GM12892 (cell line): Measurements from ENCODE around the gene COG5.
"Not testable (repeated sequence)": the region's sequence is repeated elsewhere in the genome, so short reads cannot be mapped to it uniquely, and the experiment has no call there.

ENCODE experiments used
- DNase-seq: peaks from one replicate; pipeline ENCODE4 v3.0.0; 2011; ENCODE audit not compliant: insufficient read length
- FAIRE-seq: peaks from 2 replicates; lab custom pipeline; 2011; peaks lifted over from hg19 to GRCh38; lab: Jason Lieb, UNC
- POLR2A ChIP-seq: IDR thresholded peaks from 2 replicates; pipeline ENCODE4 v1.6.1; 2011; ENCODE audit warnings: low read depth, low read length, control low read depth
- POLR2AphosphoS5 ChIP-seq: IDR thresholded peaks from 2 replicates; pipeline ENCODE4 v1.6.1; 2011; ENCODE audit warnings: low read depth, low read length, control low read depth
- TAF1 ChIP-seq: IDR thresholded peaks from 2 replicates; pipeline ENCODE4 v1.6.1; 2011; ENCODE audit warnings: low read depth, mild to moderate bottlenecking, control low read depth, low read length, borderline replicate concordance

Gene COG5

DNA sequence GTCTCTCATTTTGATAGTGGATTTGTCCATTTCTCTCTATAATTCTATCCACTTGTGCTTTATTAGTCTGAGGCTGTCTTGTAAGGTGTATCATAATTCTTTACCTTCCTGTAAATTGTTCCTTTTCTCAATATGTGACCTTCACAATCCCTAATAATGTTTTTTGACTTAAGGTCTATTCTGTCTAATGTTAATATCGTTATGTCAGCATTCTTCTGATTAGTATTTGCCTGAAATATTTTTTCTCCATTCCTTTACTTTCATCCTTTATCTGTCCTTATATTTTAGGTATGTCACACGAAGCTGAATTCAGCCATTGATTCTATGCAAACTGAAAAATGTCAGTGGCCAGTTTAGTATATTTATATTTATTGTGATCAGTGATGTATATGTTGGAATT, 295.1 kb downstream of the COG5 start:
- no peak for DNase-seq
- no peak for TF ChIP-seq POLR2A
- TF ChIP-seq POLR2AphosphoS5 = no peak
- no peak for TF ChIP-seq TAF1
- FAIRE-seq = no peak

DNA sequence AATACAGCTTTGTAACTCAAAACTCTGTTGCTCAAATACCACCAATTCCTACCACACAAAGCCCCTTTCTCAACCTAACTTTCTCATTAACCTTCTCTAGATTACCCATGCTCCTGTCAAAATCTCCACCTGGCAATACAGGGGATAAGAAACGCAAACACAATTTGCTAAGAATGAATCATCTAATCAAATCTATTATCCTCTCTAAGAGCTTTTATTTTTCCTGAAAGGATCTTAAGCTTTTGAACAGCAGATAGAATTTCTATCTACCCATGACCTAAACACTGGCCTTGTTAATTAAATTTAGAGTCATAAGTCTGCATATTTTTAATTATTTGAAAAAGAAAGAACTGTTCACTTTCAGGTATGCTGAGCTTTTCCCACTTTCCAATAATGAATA, 296.6 kb downstream of the COG5 start:
- TF ChIP-seq TAF1 (no peak), POLR2A (no peak), POLR2AphosphoS5 (no peak)
- DNase-seq (no peak), FAIRE-seq (peak; percentile 46)

DNA sequence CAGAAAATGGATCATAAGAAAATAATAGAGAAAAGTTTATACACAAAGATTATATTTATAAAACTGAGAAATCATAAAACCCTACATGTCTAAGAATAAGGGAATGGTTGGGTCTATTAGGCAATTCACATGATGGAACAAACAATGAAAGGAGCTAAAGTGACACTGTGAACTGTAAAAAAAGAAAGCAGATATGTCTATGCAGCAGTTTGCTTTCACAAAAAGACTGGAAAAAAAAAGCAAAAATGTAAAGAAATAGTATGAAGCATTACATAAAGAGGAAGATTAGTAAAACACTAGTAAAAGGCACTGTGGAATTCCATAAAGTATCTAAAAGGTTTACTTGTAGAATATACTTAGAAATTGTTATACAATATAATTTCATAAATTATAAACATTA, 299.0 kb downstream of the COG5 start:
- DNase-seq = no peak
- no peak for TF ChIP-seq TAF1
- TF ChIP-seq POLR2AphosphoS5 = no peak
- TF ChIP-seq POLR2A = no peak

DNA sequence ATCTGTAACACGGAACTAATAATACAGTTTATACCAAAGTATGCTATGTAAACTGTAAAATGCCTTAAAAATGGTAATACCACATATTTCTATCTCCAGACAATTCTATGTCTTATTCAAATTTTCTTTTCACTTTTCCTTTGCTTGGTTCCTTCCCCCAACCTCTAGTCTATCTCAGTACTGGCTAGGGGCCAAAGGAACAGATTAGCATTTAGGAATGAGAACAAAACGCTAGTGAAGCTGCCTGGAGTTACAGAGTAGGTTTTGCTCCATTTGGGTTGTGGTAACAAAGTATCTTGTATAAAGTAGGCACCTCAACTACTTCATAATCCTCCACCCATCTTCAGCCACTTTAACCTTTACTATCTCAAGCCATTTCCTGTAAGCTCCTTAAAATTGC, 300.9 kb downstream of the COG5 start:
- no peak for TF ChIP-seq POLR2AphosphoS5
- no peak for TF ChIP-seq TAF1
- no peak for TF ChIP-seq POLR2A
- no peak for DNase-seq
- no peak for FAIRE-seq

More for the DNA sequence above, 299.0 kb downstream of the COG5 start:
- no peak for FAIRE-seq

DNA sequence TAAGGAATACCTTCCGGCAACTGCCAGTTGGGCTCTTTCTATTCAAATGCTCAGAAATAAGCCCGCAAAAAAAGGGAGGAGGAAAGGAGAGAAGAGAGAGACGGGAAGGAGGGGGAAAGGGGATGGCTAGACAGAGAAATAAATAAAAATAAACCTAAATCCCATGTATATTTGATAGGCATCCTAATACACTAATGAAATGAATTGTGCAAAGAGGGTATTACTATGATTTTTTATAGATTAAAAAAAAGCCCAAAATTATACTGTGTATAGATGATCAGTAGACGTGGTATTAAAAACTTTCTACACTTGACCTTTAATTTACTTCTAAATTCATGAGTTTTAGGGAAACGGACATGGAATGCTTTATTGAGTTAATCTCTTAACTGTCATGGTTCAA, 305.0 kb downstream of the COG5 start:
- FAIRE-seq = no peak

DNA sequence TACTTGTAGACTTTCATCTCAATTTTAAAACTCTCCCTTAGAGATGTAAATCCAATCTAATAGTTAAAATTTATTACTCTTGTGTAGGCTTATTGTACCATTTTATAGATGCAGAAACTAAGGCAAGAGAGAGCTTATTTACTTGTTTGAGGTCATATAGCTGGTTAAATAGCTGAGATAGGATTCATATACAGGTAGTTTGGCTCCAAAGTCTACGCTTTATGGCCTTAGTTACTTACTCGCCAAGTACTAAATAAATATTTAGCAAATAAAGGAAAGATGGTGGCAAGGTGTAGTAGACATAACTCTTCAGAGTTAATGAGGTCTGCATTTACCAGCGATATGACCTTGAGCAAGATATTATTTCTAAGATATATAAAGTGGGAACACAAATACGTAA, 308.1 kb downstream of the COG5 start:
- no peak for TF ChIP-seq POLR2A
- no peak for TF ChIP-seq POLR2AphosphoS5
- no peak for TF ChIP-seq TAF1
- no peak for DNase-seq
- no peak for FAIRE-seq

More for the DNA sequence above, 305.0 kb downstream of the COG5 start:
- DNase-seq = no peak
- no peak for TF ChIP-seq POLR2A

DNA sequence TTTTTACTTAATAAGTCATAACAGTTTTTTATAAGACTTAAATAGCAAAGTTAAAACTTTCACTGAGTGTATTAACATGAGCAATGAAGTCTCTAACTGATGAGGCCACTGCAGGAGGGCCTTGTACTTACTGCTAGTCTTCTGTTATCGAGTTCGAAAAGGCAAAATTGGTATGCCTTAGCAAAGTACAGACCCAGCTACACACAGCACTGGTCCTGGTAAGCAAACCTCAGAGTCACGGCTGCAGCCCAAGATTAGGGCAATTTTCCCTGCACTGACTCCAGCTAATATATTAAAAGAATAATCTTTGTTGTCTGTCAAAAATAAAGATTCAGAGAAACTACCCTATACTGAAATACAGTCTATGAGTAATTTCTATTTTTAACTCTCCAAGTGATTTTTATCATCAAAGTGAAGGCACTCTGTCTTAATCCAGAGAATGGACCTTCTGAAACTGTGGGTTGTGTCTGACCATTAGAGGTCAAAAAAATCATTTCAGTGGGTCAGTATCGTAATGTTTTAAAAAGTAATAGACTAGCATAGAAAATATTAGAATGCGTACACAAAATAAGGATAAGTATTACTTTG, 309.2 kb downstream of the COG5 start:
- no peak for DNase-seq
- no peak for TF ChIP-seq TAF1
- FAIRE-seq = no peak

DNA sequence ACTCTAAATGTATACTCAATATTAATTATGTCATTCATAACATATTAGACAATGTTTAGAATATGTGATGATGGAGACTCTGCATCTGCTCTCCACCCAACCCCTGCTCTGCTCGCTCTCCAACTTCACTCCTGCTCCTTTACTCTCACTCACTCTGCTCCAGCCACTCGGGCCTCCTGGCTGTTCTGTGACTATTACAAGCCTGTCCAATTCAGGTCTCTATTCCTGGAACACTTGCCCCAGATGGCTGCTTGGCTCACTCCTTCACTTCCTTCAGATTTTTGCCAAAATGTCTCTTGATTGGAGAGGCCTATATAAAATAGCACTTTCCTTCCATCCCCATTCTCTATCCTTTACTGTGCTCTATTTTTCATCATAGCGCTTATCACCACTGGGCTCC, 310.1 kb downstream of the COG5 start:
- TF ChIP-seq POLR2A (no peak), POLR2AphosphoS5 (no peak), TAF1 (no peak)
- DNase-seq (no peak), FAIRE-seq (no peak)

DNA sequence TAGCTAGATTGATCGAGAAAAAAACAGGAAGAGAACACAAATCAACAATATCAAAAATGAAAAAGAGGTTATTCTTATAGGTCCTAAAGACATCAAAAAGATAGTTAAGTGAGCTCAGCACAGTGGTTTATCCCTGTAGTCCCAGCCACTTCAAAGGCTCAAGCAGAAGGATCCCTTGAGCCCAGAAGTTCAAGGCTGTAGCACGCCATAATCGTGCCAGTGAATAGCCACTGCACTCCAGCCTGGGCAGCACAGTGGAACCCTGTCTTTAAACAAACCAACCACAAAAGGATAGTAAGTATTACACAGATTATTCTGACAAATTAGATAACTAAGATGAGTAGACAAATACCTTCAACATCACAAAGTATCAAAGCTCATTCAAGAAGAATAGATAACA, 311.8 kb downstream of the COG5 start:
- FAIRE-seq (no peak), DNase-seq (no peak)
- TF ChIP-seq POLR2A = no peak
- TF ChIP-seq TAF1 = no peak
- no peak for TF ChIP-seq POLR2AphosphoS5

DNA sequence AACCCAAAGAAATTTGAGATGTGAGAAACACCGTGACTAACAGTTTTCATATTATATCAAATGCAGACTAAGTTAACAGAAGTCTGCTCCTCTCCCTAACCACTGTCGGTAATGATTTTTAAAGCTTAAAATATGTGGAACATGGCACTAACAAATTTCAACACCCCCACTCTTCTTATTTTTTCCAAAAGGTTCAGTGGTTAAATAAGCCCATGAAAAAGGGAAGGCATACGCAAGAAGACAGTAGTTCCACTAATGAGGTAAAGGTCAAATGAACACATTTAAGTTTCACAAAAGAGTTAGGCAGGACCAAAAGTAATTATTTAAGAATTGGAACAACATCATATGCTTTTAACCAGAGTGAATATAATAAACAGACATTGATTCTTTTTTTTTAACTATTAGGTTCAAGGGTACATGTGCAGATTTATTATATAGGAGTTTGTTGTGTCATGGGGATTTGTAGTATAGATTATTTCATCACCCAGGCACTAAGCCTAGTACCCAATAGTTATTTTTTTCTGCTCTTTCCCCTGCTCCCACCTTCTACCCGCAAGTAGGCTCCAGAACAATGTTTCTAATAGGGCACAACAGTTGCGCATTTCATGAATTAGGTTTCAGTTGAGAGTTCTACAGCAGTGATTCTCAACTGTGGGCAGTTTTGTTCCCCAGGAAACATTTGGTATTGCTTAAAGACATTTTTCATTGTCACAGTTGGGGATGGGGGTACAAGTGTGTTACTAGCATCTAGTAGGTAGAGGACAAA, 315.0 kb downstream of the COG5 start:
- no peak for DNase-seq
- no peak for TF ChIP-seq POLR2A
- no peak for TF ChIP-seq POLR2AphosphoS5
- TF ChIP-seq TAF1 = no peak
- no peak for FAIRE-seq

DNA sequence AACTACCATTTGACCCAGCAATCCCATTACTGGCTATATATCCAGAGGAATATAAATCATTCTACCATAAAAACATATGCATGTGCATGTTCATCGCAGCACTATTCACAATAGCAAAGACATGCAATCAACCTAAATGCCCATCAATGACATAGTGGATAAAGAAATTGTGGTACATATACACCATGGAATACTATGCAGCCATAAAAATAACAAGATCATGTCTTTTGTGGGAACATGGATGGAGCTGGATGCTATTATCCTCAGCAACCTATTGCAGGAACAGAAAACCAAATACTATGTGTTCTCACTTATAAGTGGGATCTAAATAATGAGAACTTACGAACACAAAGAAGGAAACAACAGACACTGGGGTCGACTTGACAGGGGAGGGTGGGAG, 316.9 kb downstream of the COG5 start:
- not testable (repeated sequence) for FAIRE-seq

DNA sequence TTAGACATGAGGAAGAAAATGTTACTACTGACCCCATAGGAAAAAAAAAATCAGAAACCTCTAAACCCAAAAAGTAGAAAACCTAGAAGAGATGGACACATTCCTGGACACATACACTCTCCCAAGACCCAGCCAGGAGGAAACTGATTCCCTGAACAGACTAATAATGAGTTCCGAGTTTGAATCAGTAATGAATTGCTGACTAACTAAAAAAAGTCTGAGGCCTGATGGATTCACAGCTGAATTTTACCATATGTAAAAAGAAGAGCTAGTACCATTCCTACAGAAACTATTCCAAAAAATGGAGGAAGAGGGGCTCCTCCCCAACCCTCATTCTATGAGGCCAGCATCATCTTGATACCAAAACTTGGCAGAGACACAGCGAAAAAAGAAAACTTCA, 319.1 kb downstream of the COG5 start:
- no peak for FAIRE-seq
- DNase-seq = no peak
- TF ChIP-seq TAF1 (no peak), POLR2A (no peak), POLR2AphosphoS5 (no peak)

More for the DNA sequence above, 316.9 kb downstream of the COG5 start:
- DNase-seq = not testable (repeated sequence)

DNA sequence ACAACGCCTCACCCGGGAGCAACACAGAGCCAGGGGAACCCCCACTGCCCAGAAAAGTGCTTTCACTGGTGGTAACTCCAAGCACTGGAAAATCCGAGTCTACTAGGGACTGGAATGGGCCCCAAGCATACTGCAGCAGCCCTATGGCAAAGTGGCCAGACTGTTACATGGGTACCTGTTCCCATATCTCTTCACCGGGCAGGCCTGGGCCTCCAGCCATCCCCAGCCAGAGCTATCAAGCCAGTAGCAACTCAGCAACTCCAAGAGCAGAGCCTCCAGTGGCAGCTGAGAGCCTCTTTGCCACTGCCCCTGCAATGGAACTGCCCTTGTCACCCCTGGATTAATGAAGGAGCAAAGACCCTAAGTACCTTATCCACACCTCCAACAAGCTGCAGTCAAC, 321.5 kb downstream of the COG5 start:
- no peak for FAIRE-seq
- TF ChIP-seq POLR2A (no peak), TAF1 (no peak), POLR2AphosphoS5 (no peak)
- DNase-seq = no peak
